Measurements from ENCODE around the gene ALX3.

The ALX3 gene

GRCh38 chr1:110059133-110059863, 11.2 kb downstream of the ALX3 start:
- no peak for DNase-seq (ENCODE audit: low read depth)
- no peak overlapping the region for H3K4me3 ChIP-seq (ENCODE audit: low read length)
- TF ChIP-seq, protein P1, sequence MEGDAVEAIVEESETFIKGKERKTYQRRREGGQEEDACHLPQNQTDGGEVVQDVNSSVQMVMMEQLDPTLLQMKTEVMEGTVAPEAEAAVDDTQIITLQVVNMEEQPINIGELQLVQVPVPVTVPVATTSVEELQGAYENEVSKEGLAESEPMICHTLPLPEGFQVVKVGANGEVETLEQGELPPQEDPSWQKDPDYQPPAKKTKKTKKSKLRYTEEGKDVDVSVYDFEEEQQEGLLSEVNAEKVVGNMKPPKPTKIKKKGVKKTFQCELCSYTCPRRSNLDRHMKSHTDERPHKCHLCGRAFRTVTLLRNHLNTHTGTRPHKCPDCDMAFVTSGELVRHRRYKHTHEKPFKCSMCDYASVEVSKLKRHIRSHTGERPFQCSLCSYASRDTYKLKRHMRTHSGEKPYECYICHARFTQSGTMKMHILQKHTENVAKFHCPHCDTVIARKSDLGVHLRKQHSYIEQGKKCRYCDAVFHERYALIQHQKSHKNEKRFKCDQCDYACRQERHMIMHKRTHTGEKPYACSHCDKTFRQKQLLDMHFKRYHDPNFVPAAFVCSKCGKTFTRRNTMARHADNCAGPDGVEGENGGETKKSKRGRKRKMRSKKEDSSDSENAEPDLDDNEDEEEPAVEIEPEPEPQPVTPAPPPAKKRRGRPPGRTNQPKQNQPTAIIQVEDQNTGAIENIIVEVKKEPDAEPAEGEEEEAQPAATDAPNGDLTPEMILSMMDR (conservative IDR thresholded peaks at IDR 0.05; ENCODE audit: low read depth, low read length), result no peak

- TF ChIP-seq, protein P1 (conservative IDR thresholded peaks at IDR 0.05; ENCODE audit: low read depth, low read length), result no peak
- no peak overlapping the region for H3K4me3 ChIP-seq (ENCODE audit: low read length)
- DNase-seq (ENCODE audit: low read depth), result no peak
Observed at GRCh38 chr1:110058591-110058990, 11.9 kb downstream of the ALX3 start.

GRCh38 chr1:110057963-110058518, 12.4 kb downstream of the ALX3 start:
- TF ChIP-seq, protein P1 (conservative IDR thresholded peaks at IDR 0.05; ENCODE audit: low read depth, low read length), result no peak
- H3K4me3 ChIP-seq (ENCODE audit: low read length), result no peak overlapping the region
- DNase-seq (ENCODE audit: low read depth), result no peak

DNA sequence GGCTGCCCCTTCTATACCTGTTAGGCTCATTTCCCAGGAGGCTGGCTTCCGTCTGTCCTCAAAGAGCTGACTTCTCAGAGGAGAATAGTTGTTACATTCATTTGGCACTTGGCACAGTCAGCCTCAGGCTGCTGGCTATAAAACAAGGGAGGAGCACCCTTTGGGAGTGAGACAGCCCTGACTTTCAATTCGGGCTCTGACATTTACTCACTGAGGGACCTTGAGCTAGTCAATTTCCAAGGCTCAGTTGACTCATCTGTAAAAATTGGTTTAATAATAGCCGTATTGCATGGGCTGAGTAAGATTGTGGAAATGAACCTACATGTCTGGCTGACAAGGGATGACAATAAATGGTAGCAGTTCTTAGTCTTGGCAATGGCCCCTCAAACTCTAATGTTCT, 13.7 kb downstream of the ALX3 start:
- no peak for DNase-seq (ENCODE audit: low read depth)
- H3K4me3 ChIP-seq (ENCODE audit: low read length), result no peak overlapping the region

GRCh38 chr1:110056285-110056683, 14.2 kb downstream of the ALX3 start:
- TF ChIP-seq, protein P1 (conservative IDR thresholded peaks at IDR 0.05; ENCODE audit: low read depth, low read length), result no peak
- H3K4me3 ChIP-seq (ENCODE audit: low read length), result no peak overlapping the region
- DNase-seq (ENCODE audit: low read depth), result no peak

More for the DNA sequence above, 13.7 kb downstream of the ALX3 start:
- TF ChIP-seq, protein P1 (conservative IDR thresholded peaks at IDR 0.05; ENCODE audit: low read depth, low read length), result no peak

DNA sequence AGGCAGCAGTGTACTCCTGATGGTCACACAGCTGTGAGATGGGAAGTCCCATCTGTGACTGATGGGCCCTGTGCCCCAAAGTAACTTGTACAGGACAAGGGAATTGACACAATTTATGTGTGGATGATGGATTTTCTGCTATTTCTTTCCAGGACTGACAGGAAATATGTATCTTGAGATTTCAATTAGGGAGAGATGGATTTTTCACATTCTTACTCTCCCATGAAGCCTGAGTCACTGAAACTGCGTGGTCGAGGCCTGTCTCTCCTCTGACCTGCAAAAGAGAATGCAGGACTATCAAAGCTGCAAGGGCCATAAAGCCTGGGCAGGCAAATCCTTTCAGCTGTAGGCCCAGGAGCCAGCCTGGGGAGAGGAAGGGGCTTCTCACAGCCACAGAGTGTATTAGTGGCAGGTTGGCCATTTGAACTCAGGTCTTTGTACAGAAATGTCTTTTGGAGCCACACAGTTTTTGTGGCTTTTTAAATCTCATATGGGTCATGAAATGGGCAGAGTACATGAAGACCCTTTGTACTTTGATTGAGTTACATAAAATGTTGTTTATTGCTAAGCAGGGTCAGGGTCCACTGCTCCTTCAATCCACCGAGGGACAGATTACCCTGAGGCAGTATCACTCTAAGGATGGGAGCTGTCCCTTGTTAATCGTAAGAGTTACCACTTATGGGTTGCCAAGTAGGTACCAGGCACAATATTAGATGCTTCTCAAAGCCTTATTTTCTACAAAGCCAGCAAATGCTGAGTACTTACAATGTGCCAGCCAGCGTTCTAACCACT, 14.8 kb downstream of the ALX3 start:
- H3K4me3 ChIP-seq (ENCODE audit: low read length), result no peak overlapping the region
- TF ChIP-seq, protein P1 (conservative IDR thresholded peaks at IDR 0.05; ENCODE audit: low read depth, low read length), result no peak
- DNase-seq (ENCODE audit: low read depth), result no peak

All from retinal pigment epithelial cell (primary cell).